Measurements from ENCODE around the gene TSPAN4. TPM values are rescaled to one million over a fixed set of nuclear protein-coding genes. Genes with fewer than 3 reads are reported as not detected.

TSPAN4 gene
- total RNA-seq, 1 donor from 2014 or later, result 40.2 TPM

- peaks cover 11% of the 10 kb centered on the region for H3K4me1 Mint-ChIP-seq
- DNase-seq (ENCODE audit: low read depth, low spot score), result no peak
- H3K27me3 Mint-ChIP-seq (ENCODE audit: low read depth), result no peaks in the 10 kb centered on the region
Observed at GRCh38 chr11:914747-915501, 72.3 kb downstream of the TSPAN4 start.

More at GRCh38 chr11:914747-915501, 72.3 kb downstream of the TSPAN4 start:
- TF ChIP-seq, protein P1, sequence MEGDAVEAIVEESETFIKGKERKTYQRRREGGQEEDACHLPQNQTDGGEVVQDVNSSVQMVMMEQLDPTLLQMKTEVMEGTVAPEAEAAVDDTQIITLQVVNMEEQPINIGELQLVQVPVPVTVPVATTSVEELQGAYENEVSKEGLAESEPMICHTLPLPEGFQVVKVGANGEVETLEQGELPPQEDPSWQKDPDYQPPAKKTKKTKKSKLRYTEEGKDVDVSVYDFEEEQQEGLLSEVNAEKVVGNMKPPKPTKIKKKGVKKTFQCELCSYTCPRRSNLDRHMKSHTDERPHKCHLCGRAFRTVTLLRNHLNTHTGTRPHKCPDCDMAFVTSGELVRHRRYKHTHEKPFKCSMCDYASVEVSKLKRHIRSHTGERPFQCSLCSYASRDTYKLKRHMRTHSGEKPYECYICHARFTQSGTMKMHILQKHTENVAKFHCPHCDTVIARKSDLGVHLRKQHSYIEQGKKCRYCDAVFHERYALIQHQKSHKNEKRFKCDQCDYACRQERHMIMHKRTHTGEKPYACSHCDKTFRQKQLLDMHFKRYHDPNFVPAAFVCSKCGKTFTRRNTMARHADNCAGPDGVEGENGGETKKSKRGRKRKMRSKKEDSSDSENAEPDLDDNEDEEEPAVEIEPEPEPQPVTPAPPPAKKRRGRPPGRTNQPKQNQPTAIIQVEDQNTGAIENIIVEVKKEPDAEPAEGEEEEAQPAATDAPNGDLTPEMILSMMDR (conservative IDR thresholded peaks at IDR 0.05), result no peak
- H3K36me3 Mint-ChIP-seq (ENCODE audit: low read depth), result no peaks in the 10 kb centered on the region
- H3K9me3 Mint-ChIP-seq, result no peaks in the 10 kb centered on the region
- H3K4me3 Mint-ChIP-seq, result no peak overlapping the region
- no peak overlapping the region for H3K27ac Mint-ChIP-seq (ENCODE audit: unreplicated experiment)

Other genes starting within 250 kb of the TSPAN4 start
- 10.2 and 11.4 TPM in 2 replicates for gene IRF7, start 226.9 kb upstream of the TSPAN4 start, total RNA-seq
- not detected in 2 replicates for gene CDHR5, start 217.9 kb upstream of the TSPAN4 start, total RNA-seq
- not detected in 2 replicates for gene SCT, start 215.7 kb upstream of the TSPAN4 start, total RNA-seq
- 0.30 and 0.63 TPM in 2 replicates for gene DRD4, start 205.6 kb upstream of the TSPAN4 start, total RNA-seq
- gene DEAF1, start 147.6 kb upstream of the TSPAN4 start, total RNA-seq, result 60.9 and 67.0 TPM in 2 replicates
- 19.9 and 26.8 TPM in 2 replicates for gene TMEM80, start 147.0 kb upstream of the TSPAN4 start, total RNA-seq
- 2.6 and 3.9 TPM in 2 replicates for gene EPS8L2, start 136.6 kb upstream of the TSPAN4 start, total RNA-seq
- 154 and 163 TPM in 2 replicates for gene TALDO1, start 95.4 kb upstream of the TSPAN4 start, total RNA-seq
- gene GATD1, start 65.4 kb upstream of the TSPAN4 start, total RNA-seq, result 93.6 and 94.9 TPM in 2 replicates
- 1.0 and 1.2 TPM in 2 replicates for gene CEND1, start 52.8 kb upstream of the TSPAN4 start, total RNA-seq
- 53.4 and 54.6 TPM in 2 replicates for gene SLC25A22, start 44.6 kb upstream of the TSPAN4 start, total RNA-seq
- 30.7 and 37.9 TPM in 2 replicates for gene PIDD1, start 37.6 kb upstream of the TSPAN4 start, total RNA-seq
- gene RPLP2, start 32.9 kb upstream of the TSPAN4 start, total RNA-seq, result 1,810 and 1,830 TPM in 2 replicates
- gene PNPLA2, start 23.9 kb upstream of the TSPAN4 start, total RNA-seq, result 27.0 and 34.5 TPM in 2 replicates
- 1.6 and 2.7 TPM in 2 replicates for gene CRACR2B, start 14.9 kb upstream of the TSPAN4 start, total RNA-seq
- 101 and 108 TPM in 2 replicates for gene CD151, start 9.9 kb upstream of the TSPAN4 start, total RNA-seq
- gene POLR2L, start 323 bp upstream of the TSPAN4 start, total RNA-seq, result 128 and 134 TPM in 2 replicates
- 81.8 and 82.4 TPM in 2 replicates for gene CHID1, start 68.0 kb downstream of the TSPAN4 start, total RNA-seq
- 75.5 and 78.1 TPM in 2 replicates for gene AP2A2, start 83.0 kb downstream of the TSPAN4 start, total RNA-seq
- gene MUC6, start 193.9 kb downstream of the TSPAN4 start, total RNA-seq, result not detected in 2 replicates
- not detected in 2 replicates for gene MUC2, start 232.0 kb downstream of the TSPAN4 start, total RNA-seq